Type B pancreatic cell (in vitro differentiated cells): Measurements from ENCODE around the gene MPZL3. TPM values are rescaled to one million over a fixed set of nuclear protein-coding genes. Genes with fewer than 3 reads are reported as not detected.

Experiments used
- DNase-seq: peaks from one replicate; pipeline ENCODE4 v3.0.0; 2021; ENCODE audit warnings: mixed read lengths; ENCODE audit not compliant: unreplicated experiment; ENCODE audit errors: extremely low spot score
- H3K27ac Mint-ChIP-seq: 2 replicates; pipeline ENCODE4 v1.8.0; 2021; ENCODE audit warnings: mild to moderate bottlenecking, mixed read lengths
- H3K27me3 Mint-ChIP-seq: 2 replicates; pipeline ENCODE4 v1.8.0; 2021; ENCODE audit warnings: mixed read lengths
- H3K36me3 Mint-ChIP-seq: 2 replicates; pipeline ENCODE4 v1.8.0; 2021; ENCODE audit warnings: mixed read lengths
- H3K4me1 Mint-ChIP-seq: one replicate; pipeline ENCODE4 v1.8.0; 2021; ENCODE audit warnings: mixed read lengths; ENCODE audit not compliant: unreplicated experiment
- H3K4me3 Mint-ChIP-seq: 2 replicates; pipeline ENCODE4 v1.8.0; 2021; ENCODE audit warnings: mild to moderate bottlenecking, mixed read lengths
- H3K9me3 Mint-ChIP-seq: 2 replicates; pipeline ENCODE4 v1.8.0; 2021; ENCODE audit warnings: mixed read lengths
- total RNA-seq: library from RNA; stranded (reverse); gene quantifications from 2 replicates; pipeline ENCODE4 v1.2.1, GENCODE V29; 2021; ENCODE audit warnings: low replicate concordance
- TF ChIP-seq, protein P1 (sequence below): fragments of 200-600 bp; sonication (generic); conservative IDR thresholded peaks from 2 replicates; pipeline ENCODE4 v1.5.0; 2021; ENCODE audit warnings: antibody characterized with exemption, mild to moderate bottlenecking

Gene MPZL3
- total RNA-seq, 1 donor from 2014 or later = 10.2 TPM

DNA sequence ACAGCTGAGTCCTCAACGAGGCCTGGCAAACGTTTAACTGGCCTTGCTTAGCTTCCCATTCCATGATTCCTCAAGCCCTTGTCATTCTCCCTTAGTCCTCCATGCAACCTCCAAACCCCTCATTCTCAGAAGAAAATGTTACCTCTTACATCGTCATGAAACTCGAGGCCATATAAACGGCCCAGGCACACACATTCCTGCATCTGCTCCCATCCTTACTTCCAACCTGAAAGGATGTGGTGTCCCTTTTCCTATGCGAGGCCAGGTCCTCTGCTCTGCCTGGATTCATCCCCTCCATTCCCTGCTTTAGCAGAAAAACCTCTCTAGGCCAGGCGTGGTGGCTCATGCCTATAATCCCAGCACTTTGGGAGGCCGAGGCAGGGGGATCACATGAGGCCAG lies 9.0 kb downstream of the MPZL3 start:
- H3K9me3 Mint-ChIP-seq = no peaks in the 10 kb centered on the region
- peaks cover 39% of the 10 kb centered on the region for H3K27me3 Mint-ChIP-seq
- TF ChIP-seq, protein P1, sequence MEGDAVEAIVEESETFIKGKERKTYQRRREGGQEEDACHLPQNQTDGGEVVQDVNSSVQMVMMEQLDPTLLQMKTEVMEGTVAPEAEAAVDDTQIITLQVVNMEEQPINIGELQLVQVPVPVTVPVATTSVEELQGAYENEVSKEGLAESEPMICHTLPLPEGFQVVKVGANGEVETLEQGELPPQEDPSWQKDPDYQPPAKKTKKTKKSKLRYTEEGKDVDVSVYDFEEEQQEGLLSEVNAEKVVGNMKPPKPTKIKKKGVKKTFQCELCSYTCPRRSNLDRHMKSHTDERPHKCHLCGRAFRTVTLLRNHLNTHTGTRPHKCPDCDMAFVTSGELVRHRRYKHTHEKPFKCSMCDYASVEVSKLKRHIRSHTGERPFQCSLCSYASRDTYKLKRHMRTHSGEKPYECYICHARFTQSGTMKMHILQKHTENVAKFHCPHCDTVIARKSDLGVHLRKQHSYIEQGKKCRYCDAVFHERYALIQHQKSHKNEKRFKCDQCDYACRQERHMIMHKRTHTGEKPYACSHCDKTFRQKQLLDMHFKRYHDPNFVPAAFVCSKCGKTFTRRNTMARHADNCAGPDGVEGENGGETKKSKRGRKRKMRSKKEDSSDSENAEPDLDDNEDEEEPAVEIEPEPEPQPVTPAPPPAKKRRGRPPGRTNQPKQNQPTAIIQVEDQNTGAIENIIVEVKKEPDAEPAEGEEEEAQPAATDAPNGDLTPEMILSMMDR = no peak
- H3K27ac Mint-ChIP-seq = peak overlapping the region; percentile 96
- peak overlapping the region; percentile 56 for H3K4me3 Mint-ChIP-seq
- peaks cover 12% of the 10 kb centered on the region for H3K4me1 Mint-ChIP-seq
- no peak for DNase-seq
- peaks cover 6% of the 10 kb centered on the region for H3K36me3 Mint-ChIP-seq

DNA sequence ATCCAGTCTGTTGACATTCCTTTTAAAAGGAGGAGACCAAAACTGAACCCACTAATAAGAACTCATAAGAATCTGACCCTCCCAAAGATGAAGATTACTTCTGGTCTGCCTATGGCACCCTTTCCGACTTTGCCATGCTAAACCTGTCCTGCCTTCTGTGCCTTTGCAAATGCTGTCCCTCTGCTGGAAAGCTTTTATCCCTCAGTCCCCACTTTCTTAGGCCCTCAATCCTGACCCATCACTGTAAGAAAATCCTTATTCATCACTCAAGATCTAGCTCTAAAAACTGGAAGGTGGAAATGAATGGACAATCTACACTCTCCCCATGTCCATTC lies 10.4 kb downstream of the MPZL3 start:
- Mint-ChIP-seq H3K4me1 (peaks cover 12% of the 10 kb centered on the region), H3K9me3 (no peaks in the 10 kb centered on the region), H3K4me3 (peak overlapping the region; percentile 69), H3K36me3 (peaks cover 6% of the 10 kb centered on the region), H3K27ac (peak overlapping the region; percentile 96), H3K27me3 (peaks cover 28% of the 10 kb centered on the region)
- TF ChIP-seq, protein P1 = no peak
- DNase-seq = no peak

DNA sequence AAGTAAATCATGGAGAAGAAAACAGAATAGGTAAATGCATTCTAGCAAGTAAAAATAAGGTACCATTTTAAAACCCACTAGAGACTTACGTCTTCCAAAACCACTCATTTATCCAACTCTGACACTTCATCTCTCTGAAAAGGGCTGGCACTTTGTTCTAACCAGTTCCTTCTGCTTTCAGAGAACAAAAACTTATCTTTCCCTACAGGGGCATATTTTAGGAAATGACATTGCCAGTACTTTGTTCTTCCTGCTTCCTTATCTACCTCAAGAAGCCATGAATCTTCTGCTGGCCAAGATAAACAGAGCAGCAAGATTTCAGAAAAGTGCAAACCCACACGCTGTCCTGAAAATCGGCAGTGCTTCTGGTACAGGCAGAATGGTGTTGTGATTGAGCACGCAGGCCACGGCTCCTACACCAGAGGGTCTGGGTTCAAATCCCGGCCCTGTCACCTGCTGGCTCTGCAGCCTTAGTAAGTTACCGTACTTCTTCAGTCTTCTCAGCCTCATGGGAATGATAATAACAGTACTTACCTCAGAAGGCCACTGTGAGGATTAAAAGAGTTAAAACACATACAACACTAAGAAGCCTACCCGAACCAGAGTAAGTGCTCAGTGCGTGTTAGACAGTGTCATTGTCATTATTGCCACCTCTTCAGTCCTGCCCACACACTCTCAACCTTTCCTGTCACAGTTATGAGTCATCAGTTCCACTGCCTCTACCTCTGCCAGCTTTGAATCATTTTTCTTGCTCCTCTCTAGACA lies 11.0 kb downstream of the MPZL3 start:
- TF ChIP-seq, protein P1 = no peak
- H3K27ac Mint-ChIP-seq = peak overlapping the region; percentile 96
- H3K9me3 Mint-ChIP-seq = no peaks in the 10 kb centered on the region
- H3K27me3 Mint-ChIP-seq = peaks cover 26% of the 10 kb centered on the region
- DNase-seq = no peak
- peak overlapping the region; percentile 69 for H3K4me3 Mint-ChIP-seq
- H3K36me3 Mint-ChIP-seq = peaks cover 6% of the 10 kb centered on the region
- H3K4me1 Mint-ChIP-seq = peaks cover 12% of the 10 kb centered on the region

DNA sequence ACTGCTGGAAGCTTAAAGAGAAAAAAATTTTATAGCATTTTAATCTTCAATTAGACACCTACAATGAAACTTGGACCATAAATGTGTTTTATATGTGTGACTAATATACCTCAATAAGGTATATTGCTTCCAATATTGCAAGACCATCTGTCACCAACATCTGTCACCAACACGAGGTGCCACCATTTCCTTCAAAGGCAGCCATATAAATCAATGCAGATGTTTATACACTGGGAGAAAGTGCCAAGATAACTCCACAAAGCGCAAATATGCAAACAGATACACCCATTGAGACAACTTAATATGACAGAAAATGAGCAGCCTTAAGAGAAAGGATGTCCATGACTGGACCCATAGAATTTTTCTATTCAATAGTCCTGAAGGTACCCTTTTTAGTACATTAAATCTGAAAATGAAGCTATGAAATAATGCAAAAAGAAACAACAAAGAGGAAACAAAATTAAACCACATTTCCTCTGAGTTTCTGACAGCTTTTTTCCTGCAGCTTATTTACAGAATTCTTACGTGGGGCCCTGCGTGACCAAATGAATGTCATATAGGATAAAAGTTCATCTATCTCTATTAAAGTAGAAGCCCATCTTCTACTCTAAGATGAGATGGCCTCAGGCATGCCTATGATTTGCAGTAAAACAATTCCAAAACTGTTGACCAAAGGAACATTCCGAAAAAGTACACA lies 12.5 kb downstream of the MPZL3 start:
- TF ChIP-seq, protein P1 = no peak
- Mint-ChIP-seq H3K9me3 (no peaks in the 10 kb centered on the region), H3K4me1 (peaks cover 12% of the 10 kb centered on the region), H3K27ac (peak overlapping the region; percentile 96), H3K27me3 (peaks cover 22% of the 10 kb centered on the region), H3K36me3 (peaks cover 6% of the 10 kb centered on the region), H3K4me3 (peak overlapping the region; percentile 63)
- DNase-seq = no peak

DNA sequence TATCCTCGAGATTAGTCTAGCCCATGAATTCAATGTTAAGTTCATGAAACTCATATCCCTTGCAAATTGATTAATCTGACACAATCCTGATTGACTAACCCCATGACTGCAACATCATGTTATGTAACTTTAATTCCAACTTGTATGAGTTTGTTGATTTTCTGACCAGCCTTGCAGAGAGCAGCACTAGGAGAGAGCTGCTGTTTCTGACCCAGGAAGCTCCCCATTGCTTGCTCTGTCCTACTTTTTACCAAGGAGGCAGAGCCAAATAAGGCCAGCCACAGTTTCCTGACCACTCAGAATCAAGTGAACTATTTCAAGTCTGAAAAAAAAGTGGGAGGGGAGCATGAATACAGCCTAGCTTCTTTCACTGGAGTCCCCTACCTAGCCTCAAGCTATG lies 13.2 kb downstream of the MPZL3 start:
- H3K36me3 Mint-ChIP-seq = peaks cover under 1% of the 10 kb centered on the region
- TF ChIP-seq, protein P1 = no peak
- H3K4me3 Mint-ChIP-seq = no peak overlapping the region
- H3K9me3 Mint-ChIP-seq = no peaks in the 10 kb centered on the region
- H3K27me3 Mint-ChIP-seq = peaks cover 18% of the 10 kb centered on the region
- H3K4me1 Mint-ChIP-seq = peaks cover 12% of the 10 kb centered on the region
- H3K27ac Mint-ChIP-seq = peak overlapping the region; percentile 30
- DNase-seq = no peak
